GM12878 (cell line): ENCODE results near the gene MGLL. TPM values are rescaled to one million over a fixed set of nuclear protein-coding genes. Genes with fewer than 3 reads are reported as not detected.

Experiments
- ASH2L ChIP-seq: fragments of 300-600, 200-600 bp; sonication (generic); IDR thresholded peaks from 2 replicates; pipeline ENCODE4 v1.6.1; 2017; ENCODE audit warnings: low read depth, mild to moderate bottlenecking, borderline replicate concordance
- ATF3 ChIP-seq: IDR thresholded peaks from 2 replicates; pipeline ENCODE4 v1.6.1; 2011; ENCODE audit warnings: low read depth, mild to moderate bottlenecking, low read length, moderate library complexity, borderline replicate concordance; ENCODE audit errors: extremely low read depth
- ATF7 ChIP-seq: fragments of 450-650 bp; IDR thresholded peaks from 2 replicates; pipeline ENCODE4 v1.6.1; 2016; ENCODE audit warnings: low read depth, mild to moderate bottlenecking
- BRCA1 ChIP-seq: IDR thresholded peaks from 2 replicates; pipeline ENCODE4 v1.6.1; 2011; ENCODE audit warnings: low read depth, low read length, improper control_type of control experiment
- CHD1 ChIP-seq: IDR thresholded peaks from 2 replicates; pipeline ENCODE4 v1.6.1; 2012; ENCODE audit warnings: low read depth, low read length, improper control_type of control experiment
- CREM ChIP-seq: IDR thresholded peaks from 2 replicates; pipeline ENCODE4 v1.6.1; 2014; ENCODE audit warnings: antibody characterized with exemption, low read depth
- EZH2 ChIP-seq: IDR thresholded peaks from 2 replicates; pipeline ENCODE4 v1.6.1; 2012; ENCODE audit warnings: low read depth, mild to moderate bottlenecking, control low read depth, inconsistent platforms, low read length, borderline replicate concordance; ENCODE audit not compliant: control insufficient read depth
- HDAC6 ChIP-seq: fragments of 200-600 bp; sonication (generic); IDR thresholded peaks from one replicate; pipeline ENCODE4 v1.8.0; 2017; ENCODE audit warnings: antibody characterized with exemption; ENCODE audit not compliant: unreplicated experiment
- NFYB ChIP-seq: IDR thresholded peaks from 2 replicates; pipeline ENCODE4 v1.6.1; 2011; ENCODE audit warnings: low read depth, mild to moderate bottlenecking, low read length, improper control_type of control experiment, moderate library complexity; ENCODE audit not compliant: insufficient read depth
- STAT3 ChIP-seq: IDR thresholded peaks from 2 replicates; pipeline ENCODE4 v1.6.1; 2011; ENCODE audit warnings: low read depth, low read length, improper control_type of control experiment
- SUPT20H ChIP-seq: IDR thresholded peaks from 2 replicates; pipeline ENCODE4 v1.6.1; 2011; ENCODE audit warnings: low read depth, mild to moderate bottlenecking, low read length, moderate library complexity, borderline replicate concordance; ENCODE audit not compliant: control insufficient read depth
- SUZ12 ChIP-seq: fragments of 200-600 bp; sonication (generic); IDR thresholded peaks from one replicate; pipeline ENCODE4 v1.6.1; 2018; ENCODE audit warnings: antibody characterized with exemption, mild to moderate bottlenecking; ENCODE audit not compliant: unreplicated experiment
- ZBED1 ChIP-seq: IDR thresholded peaks from 2 replicates; pipeline ENCODE4 v1.6.1; 2016; ENCODE audit warnings: borderline replicate concordance
- ZBTB33 ChIP-seq: fragments of 450-650 bp; IDR thresholded peaks from 2 replicates; pipeline ENCODE4 v1.6.1; 2017; ENCODE audit warnings: mild to moderate bottlenecking
- ZNF384 ChIP-seq: IDR thresholded peaks from 2 replicates; pipeline ENCODE4 v1.6.1; 2012; ENCODE audit warnings: low read depth, mild to moderate bottlenecking, low read length, improper control_type of control experiment, borderline replicate concordance
- ZNF622 ChIP-seq: fragments of 450-650 bp; IDR thresholded peaks from 2 replicates; pipeline ENCODE4 v1.6.1; 2017; ENCODE audit warnings: mild to moderate bottlenecking, inconsistent platforms
- polyA plus RNA-seq, 11 experiments: library from polyadenylated mRNA; depleted of rRNA in 4 of 11; unstranded in 6 of 11; stranded (reverse) in 5 of 11; fragments of >200 nt; fragmentation: Nextera tagmentation in 4 of 11; fragmentation: Illumina TruSeq in 1 of 11; extraction: Ambion mirVana in 4 of 11; extraction: Trizol in 1 of 11; gene quantifications; 1 replicate in 1 of 11; 2 replicates in 10 of 11; pipeline versions ENCODE4 v1.2.1 to v1.2.3, GENCODE V29; 2011 to 2016; ENCODE audit warnings: inconsistent platforms in 2 of 11, missing spikeins in 2 of 11, low read depth in 1 of 11
- total RNA-seq, 4 experiments: library from RNA; depleted of rRNA in 3 of 4; stranded (reverse); fragments of >200 nt in 3 of 4; fragmentation: Illumina TruSeq in 1 of 4; extraction: Trizol in 1 of 4; gene quantifications; 2 replicates each; pipeline versions ENCODE4 v1.2.1 to v1.2.3, GENCODE V29; 2013 to 2021
- TF ChIP-seq, protein P1 (sequence below): fragments of 150-350 bp; IDR thresholded peaks from 2 replicates; pipeline ENCODE4 v1.6.1; 2016; ENCODE audit warnings: low read depth, low read length
- TF ChIP-seq, protein P2 (sequence below): fragments of 450-650 bp; IDR thresholded peaks from 2 replicates; pipeline ENCODE4 v1.6.1; 2018; ENCODE audit warnings: mild to moderate bottlenecking, low read depth, moderate library complexity; ENCODE audit not compliant: partially characterized antibody
- TF ChIP-seq, protein P3 (sequence below): IDR thresholded peaks from 2 replicates; pipeline ENCODE4 v1.6.1; 2011; ENCODE audit warnings: borderline replicate concordance, low read depth, mild to moderate bottlenecking, moderate library complexity, low read length; ENCODE audit not compliant: insufficient read depth, poor library complexity, severe bottlenecking

Gene MGLL
- total and polyA plus RNA-seq, 10 of the 15 experiments (the other 5 are each of a cell fraction or from before 2014, with no cell fraction given): 44.9 to 177 (median 72.9) TPM

DNA sequence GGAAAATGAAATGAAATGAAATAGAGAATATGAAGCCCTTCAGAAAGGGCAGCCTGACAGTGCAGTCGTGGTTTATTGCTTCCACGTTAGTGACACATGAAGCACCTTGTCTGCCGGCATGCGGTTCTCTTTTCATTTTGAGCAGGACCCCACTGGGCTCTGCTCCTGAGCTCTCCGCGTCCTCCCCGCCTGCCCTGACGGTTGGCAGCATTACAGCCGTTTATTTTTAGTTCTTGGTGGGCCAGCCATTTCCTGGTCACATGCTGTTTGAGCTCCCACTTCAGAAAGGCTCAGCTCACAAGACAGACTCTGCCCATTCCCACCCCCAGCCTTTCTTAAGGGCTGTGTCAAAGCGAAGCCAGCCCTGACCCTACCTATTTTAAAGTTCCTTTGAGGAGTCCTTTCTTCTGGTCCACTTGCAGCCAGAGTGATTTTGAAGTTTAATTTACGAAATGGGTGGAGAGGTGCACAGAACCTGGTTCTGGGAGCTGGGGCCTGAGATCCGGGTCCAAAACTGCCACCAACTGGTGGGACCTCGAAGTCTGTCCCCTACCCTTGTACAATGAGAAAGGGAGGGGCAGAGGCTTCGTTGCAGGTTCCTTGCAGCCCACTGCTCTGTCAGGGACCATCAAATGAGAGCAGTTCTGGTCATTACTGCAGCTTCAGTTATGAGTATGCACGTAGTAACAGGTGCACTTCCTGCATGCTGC lies 60.1 kb downstream of the MGLL start (continued):
- TF ChIP-seq, protein P1, sequence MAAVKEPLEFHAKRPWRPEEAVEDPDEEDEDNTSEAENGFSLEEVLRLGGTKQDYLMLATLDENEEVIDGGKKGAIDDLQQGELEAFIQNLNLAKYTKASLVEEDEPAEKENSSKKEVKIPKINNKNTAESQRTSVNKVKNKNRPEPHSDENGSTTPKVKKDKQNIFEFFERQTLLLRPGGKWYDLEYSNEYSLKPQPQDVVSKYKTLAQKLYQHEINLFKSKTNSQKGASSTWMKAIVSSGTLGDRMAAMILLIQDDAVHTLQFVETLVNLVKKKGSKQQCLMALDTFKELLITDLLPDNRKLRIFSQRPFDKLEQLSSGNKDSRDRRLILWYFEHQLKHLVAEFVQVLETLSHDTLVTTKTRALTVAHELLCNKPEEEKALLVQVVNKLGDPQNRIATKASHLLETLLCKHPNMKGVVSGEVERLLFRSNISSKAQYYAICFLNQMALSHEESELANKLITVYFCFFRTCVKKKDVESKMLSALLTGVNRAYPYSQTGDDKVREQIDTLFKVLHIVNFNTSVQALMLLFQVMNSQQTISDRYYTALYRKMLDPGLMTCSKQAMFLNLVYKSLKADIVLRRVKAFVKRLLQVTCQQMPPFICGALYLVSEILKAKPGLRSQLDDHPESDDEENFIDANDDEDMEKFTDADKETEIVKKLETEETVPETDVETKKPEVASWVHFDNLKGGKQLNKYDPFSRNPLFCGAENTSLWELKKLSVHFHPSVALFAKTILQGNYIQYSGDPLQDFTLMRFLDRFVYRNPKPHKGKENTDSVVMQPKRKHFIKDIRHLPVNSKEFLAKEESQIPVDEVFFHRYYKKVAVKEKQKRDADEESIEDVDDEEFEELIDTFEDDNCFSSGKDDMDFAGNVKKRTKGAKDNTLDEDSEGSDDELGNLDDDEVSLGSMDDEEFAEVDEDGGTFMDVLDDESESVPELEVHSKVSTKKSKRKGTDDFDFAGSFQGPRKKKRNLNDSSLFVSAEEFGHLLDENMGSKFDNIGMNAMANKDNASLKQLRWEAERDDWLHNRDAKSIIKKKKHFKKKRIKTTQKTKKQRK: no peak
- TF ChIP-seq ZBED1 (no peak), SUZ12 (no peak), NFYB (no peak), HDAC6 (no peak), SUPT20H (no peak), ZNF622 (no peak), ZNF384 (no peak), CHD1 (no peak), EZH2 (no peak), STAT3 (no peak), BRCA1 (no peak), ATF3 (no peak), CREM (peak; percentile 43; the same call in 1 of the 2 replicates), ZBTB33 (no peak), ASH2L (peak; percentile 46; the same call in 1 of the 2 replicates), ATF7 (no peak)
- TF ChIP-seq, protein P2, sequence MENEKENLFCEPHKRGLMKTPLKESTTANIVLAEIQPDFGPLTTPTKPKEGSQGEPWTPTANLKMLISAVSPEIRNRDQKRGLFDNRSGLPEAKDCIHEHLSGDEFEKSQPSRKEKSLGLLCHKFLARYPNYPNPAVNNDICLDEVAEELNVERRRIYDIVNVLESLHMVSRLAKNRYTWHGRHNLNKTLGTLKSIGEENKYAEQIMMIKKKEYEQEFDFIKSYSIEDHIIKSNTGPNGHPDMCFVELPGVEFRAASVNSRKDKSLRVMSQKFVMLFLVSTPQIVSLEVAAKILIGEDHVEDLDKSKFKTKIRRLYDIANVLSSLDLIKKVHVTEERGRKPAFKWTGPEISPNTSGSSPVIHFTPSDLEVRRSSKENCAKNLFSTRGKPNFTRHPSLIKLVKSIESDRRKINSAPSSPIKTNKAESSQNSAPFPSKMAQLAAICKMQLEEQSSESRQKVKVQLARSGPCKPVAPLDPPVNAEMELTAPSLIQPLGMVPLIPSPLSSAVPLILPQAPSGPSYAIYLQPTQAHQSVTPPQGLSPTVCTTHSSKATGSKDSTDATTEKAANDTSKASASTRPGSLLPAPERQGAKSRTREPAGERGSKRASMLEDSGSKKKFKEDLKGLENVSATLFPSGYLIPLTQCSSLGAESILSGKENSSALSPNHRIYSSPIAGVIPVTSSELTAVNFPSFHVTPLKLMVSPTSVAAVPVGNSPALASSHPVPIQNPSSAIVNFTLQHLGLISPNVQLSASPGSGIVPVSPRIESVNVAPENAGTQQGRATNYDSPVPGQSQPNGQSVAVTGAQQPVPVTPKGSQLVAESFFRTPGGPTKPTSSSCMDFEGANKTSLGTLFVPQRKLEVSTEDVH: no peak
- TF ChIP-seq, protein P3, sequence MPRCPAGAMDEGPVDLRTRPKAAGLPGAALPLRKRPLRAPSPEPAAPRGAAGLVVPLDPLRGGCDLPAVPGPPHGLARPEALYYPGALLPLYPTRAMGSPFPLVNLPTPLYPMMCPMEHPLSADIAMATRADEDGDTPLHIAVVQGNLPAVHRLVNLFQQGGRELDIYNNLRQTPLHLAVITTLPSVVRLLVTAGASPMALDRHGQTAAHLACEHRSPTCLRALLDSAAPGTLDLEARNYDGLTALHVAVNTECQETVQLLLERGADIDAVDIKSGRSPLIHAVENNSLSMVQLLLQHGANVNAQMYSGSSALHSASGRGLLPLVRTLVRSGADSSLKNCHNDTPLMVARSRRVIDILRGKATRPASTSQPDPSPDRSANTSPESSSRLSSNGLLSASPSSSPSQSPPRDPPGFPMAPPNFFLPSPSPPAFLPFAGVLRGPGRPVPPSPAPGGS: no peak
